ENCODE measurements around the gene MAPK7. TPM values are rescaled to one million over a fixed set of nuclear protein-coding genes. Genes with fewer than 3 reads are reported as not detected.

The MAPK7 gene
- total and polyA plus RNA-seq, 10 of the 15 experiments (the other 5 are each of a cell fraction or from before 2014, with no cell fraction given) = 0.37 to 13.5 (median 5.6) TPM

- TF ChIP-seq POU2F2 (IDR thresholded peaks at IDR 0.05; ENCODE audit: borderline replicate concordance, low read depth, low read length) = no peak
These were observed 17.5 kb upstream of the MAPK7 start (continued) for GRCh38 chr17:19360772-19361171.

- ChIA-PET RAD21 (ENCODE audit: unreplicated experiment) (interaction anchor here (2.2 kb wide), 1 partner anchor 16 kb away, joined by 21 read pairs; the partner anchor contains the start of gene MAPK7), CTCF (interaction anchor here (1.7 to 3.0 kb wide), 4 partner anchors 16 to 104 kb away, joined by 5 to 39 read pairs (median 6); partner anchors contain the start of gene MAPK7), SMC1A (ENCODE audit: uncharacterized antibody, unreplicated experiment) (interaction anchor here (1.2 kb wide), 1 partner anchor 9 kb away, joined by 3 read pairs; no protein-coding TSS in a partner anchor), POLR2A (no interaction called here)
- Histone ChIP-seq H3K4me1 (ENCODE audit: control insufficient read depth, insufficient read depth, low read length) (peaks cover 7% of the 10 kb centered on the region), H4K20me1 (ENCODE audit: control insufficient read depth, insufficient read depth) (no peaks in the 10 kb centered on the region), H2AFZ (ENCODE audit: control insufficient read depth, low read depth, low read length) (no peak overlapping the region), H3K27me3 (replicated peaks in 1 of 2; ENCODE audit: control insufficient read depth in 2 of 2, insufficient read depth in 2 of 2, low read length in 1 of 2) (no peaks in the 10 kb centered on the region; a peak in 2 of 4 replicates), H3K79me2 (ENCODE audit: control insufficient read depth, insufficient read depth, low read length) (no peaks in the 10 kb centered on the region), H3K4me2 (ENCODE audit: control insufficient read depth, insufficient read depth) (no peak overlapping the region), H3K4me3 (no peak overlapping the region), H3K9me3 (replicated peaks; ENCODE audit: control insufficient read depth, insufficient read depth, low read length) (no peaks in the 10 kb centered on the region), H3K27ac (ENCODE audit: control insufficient read depth, insufficient read depth) (no peak overlapping the region), H3K36me3 (ENCODE audit: control insufficient read depth in 2 of 2, insufficient read depth in 2 of 2, low read length in 1 of 2) (no peaks in the 10 kb centered on the region), H3K9ac (ENCODE audit: control insufficient read depth, insufficient read depth, low read length) (no peak overlapping the region)
- no peak for TF ChIP-seq FOS (IDR thresholded peaks at IDR 0.05; ENCODE audit: borderline replicate concordance, extremely low read depth, insufficient read length)
- no peak for TF ChIP-seq GABPA (IDR thresholded peaks at IDR 0.05; ENCODE audit: low read depth)
- intact Hi-C loops (cut with micrococcal nuclease; ENCODE audit: unreplicated experiment) = loop anchor here (5.0 to 10.0 kb wide), 2 partner anchors 151 to 283 kb away; partner anchors contain the start of gene ALDH3A2
- DNase-seq (ENCODE audit: low read depth, low spot score) (no peak), ATAC-seq (no peak), FAIRE-seq (no peak)
- WGBS (ENCODE audit: insufficient coverage, insufficient replicate concordance, low lambda C conversion rate, missing lambda C conversion rate) = 66% methylated on average over 6 of the region's 6 CpGs
- no TSS peak for BruUV-seq (replicated peaks)
- in situ Hi-C loops (cut with MboI) = loop anchor here (5.0 kb wide), 1 partner anchor 86 kb away; no protein-coding TSS in a partner anchor
These were observed 17.0 kb upstream of the MAPK7 start for GRCh38 chr17:19361326-19361725.

- peak overlapping the region; percentile 85 for H3K4me3 ChIP-seq
- ChIA-PET POLR2A (no interaction called here), SMC1A (ENCODE audit: uncharacterized antibody, unreplicated experiment) (interaction anchor here (1.2 to 1.8 kb wide), 3 partner anchors 8 to 85 kb away, joined by 3 to 7 read pairs (median 4); no protein-coding TSS in a partner anchor), RAD21 (ENCODE audit: unreplicated experiment) (interaction anchor here (1.4 to 4.4 kb wide), 3 partner anchors 16 to 85 kb away, joined by 8 to 35 read pairs (median 21); partner anchors contain the start of gene MAPK7), CTCF (interaction anchor here (1.4 to 4.6 kb wide), 11 partner anchors 8 to 103 kb away, joined by 4 to 66 read pairs (median 7); partner anchors contain the start of gene MAPK7)
- no peaks in the 10 kb centered on the region for H3K36me3 ChIP-seq (ENCODE audit: control insufficient read depth in 2 of 2, insufficient read depth in 2 of 2, low read length in 1 of 2)
- 45% methylated on average over 13 of the region's 16 CpGs for WGBS (ENCODE audit: insufficient coverage, insufficient replicate concordance, low lambda C conversion rate, missing lambda C conversion rate)
- FAIRE-seq = no peak
- H3K4me1 ChIP-seq (ENCODE audit: control insufficient read depth, insufficient read depth, low read length) = peaks cover 7% of the 10 kb centered on the region
- peak overlapping the region; percentile 98 for H2AFZ ChIP-seq (ENCODE audit: control insufficient read depth, low read depth, low read length)
- no peaks in the 10 kb centered on the region for H3K79me2 ChIP-seq (ENCODE audit: control insufficient read depth, insufficient read depth, low read length)
- no peaks in the 10 kb centered on the region for H4K20me1 ChIP-seq (ENCODE audit: control insufficient read depth, insufficient read depth)
- no peaks in the 10 kb centered on the region for H3K9me3 ChIP-seq (replicated peaks; ENCODE audit: control insufficient read depth, insufficient read depth, low read length)
- ATAC-seq = no peak
- no peak for DNase-seq (ENCODE audit: low read depth, low spot score)
- no peaks in the 10 kb centered on the region; a peak in 2 of 4 replicates for H3K27me3 ChIP-seq (replicated peaks in 1 of 2; ENCODE audit: control insufficient read depth in 2 of 2, insufficient read depth in 2 of 2, low read length in 1 of 2)
- intact Hi-C loops (cut with micrococcal nuclease; ENCODE audit: unreplicated experiment) (loop anchor here (1.0 to 10.0 kb wide), 4 partner anchors 85 to 405 kb away; partner anchors contain the start of gene ALDH3A2), in situ Hi-C loops (cut with MboI) (loop anchor here (5.0 kb wide), 1 partner anchor 85 kb away; no protein-coding TSS in a partner anchor)
- no peak overlapping the region for H3K27ac ChIP-seq (ENCODE audit: control insufficient read depth, insufficient read depth)
- no TSS peak for BruUV-seq (replicated peaks)
- H3K4me2 ChIP-seq (ENCODE audit: control insufficient read depth, insufficient read depth) = peak overlapping the region; percentile 97
- peak overlapping the region; percentile 32 for H3K9ac ChIP-seq (ENCODE audit: control insufficient read depth, insufficient read depth, low read length)
- TF ChIP-seq ZNF592 (IDR thresholded peaks at IDR 0.05) (no peak), ZSCAN29 (IDR thresholded peaks at IDR 0.05) (no peak), RFX5 (IDR thresholded peaks at IDR 0.05; ENCODE audit: low read depth, low read length) (no peak), ZNF207 (IDR thresholded peaks at IDR 0.05; ENCODE audit: borderline replicate concordance) (no peak), GABPA (IDR thresholded peaks at IDR 0.05; ENCODE audit: low read depth) (no peak), ZNF622 (IDR thresholded peaks at IDR 0.05) (no peak), YY1 (IDR thresholded peaks at IDR 0.05; ENCODE audit: low read depth, low read length) (no peak), RAD51 (IDR thresholded peaks at IDR 0.05) (no peak)
These were observed 16.4 kb upstream of the MAPK7 start for GRCh38 chr17:19361944-19362276.
